ENCODE results near the gene AHDC1. TPM values are rescaled to one million over a fixed set of nuclear protein-coding genes. Genes with fewer than 3 reads are reported as not detected.
A peak's percentile ranks its signal among the peaks of the same experiment; 100 is the strongest.

The AHDC1 gene
- total RNA-seq, 2 donors from 2014 or later, result 27.1 to 83.7 TPM

DNA sequence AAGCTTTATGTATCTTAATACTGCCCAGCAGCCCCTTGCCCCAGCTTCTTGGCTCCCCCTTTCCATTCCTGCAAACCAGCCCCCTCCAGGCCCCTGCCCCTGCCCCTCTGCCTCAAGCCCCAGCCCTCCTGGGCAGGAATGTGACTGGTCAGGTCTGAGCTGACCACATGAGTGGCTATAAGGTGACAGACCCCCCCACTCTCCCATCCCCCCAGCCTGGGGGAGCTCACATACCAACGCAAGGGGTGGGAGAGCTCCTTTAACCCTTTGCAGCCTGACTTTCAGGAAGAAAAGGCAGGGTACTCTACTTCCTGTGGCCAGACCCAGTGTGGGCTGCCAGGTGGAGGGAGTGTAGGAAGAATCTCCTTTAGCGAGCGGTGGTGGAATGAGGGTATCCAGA is 33.2 kb downstream of the AHDC1 start:
- Histone ChIP-seq H3K4me3 (no peak overlapping the region), H3K36me3 (no peaks in the 10 kb centered on the region), H3K27me3 (replicated peaks; ENCODE audit: insufficient read depth) (no peaks in the 10 kb centered on the region), H3K27ac (peak overlapping the region; percentile 86 to 91), H3K9me3 (no peaks in the 10 kb centered on the region), H3K4me1 (replicated peaks) (peaks cover 35% of the 10 kb centered on the region)
- no peak for TF ChIP-seq POLR2AphosphoS5 (IDR thresholded peaks at IDR 0.05)
- TF ChIP-seq POLR2A (IDR thresholded peaks at IDR 0.05), result no peak
- TF ChIP-seq, protein P1, sequence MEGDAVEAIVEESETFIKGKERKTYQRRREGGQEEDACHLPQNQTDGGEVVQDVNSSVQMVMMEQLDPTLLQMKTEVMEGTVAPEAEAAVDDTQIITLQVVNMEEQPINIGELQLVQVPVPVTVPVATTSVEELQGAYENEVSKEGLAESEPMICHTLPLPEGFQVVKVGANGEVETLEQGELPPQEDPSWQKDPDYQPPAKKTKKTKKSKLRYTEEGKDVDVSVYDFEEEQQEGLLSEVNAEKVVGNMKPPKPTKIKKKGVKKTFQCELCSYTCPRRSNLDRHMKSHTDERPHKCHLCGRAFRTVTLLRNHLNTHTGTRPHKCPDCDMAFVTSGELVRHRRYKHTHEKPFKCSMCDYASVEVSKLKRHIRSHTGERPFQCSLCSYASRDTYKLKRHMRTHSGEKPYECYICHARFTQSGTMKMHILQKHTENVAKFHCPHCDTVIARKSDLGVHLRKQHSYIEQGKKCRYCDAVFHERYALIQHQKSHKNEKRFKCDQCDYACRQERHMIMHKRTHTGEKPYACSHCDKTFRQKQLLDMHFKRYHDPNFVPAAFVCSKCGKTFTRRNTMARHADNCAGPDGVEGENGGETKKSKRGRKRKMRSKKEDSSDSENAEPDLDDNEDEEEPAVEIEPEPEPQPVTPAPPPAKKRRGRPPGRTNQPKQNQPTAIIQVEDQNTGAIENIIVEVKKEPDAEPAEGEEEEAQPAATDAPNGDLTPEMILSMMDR (IDR thresholded peaks at IDR 0.05), result no peak
- WGBS, result 35% methylated on average over 3 of the region's 3 CpGs
- intact Hi-C loops (cut with DNase I), result no loop called here
- DNase-seq (ENCODE audit: low spot score), result no peak

DNA sequence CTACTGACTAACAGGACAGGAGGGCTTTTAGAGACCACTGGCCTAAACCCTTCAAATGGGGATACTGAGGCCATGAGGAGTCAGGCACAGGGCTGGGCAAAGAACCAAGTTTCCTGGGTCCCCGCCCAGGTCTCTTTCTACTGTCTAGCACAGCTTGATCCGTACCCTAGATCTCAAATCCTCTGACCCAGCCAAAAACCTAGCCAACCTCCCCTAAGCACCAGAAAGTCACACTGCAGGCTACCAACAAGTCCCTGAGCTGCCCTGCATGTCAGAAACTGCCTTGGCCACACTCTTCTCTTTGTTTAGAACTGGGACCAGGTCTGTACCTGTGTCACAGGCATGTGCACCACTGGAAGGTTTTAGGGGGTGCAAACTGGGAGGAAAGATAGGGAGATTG is 33.6 kb downstream of the AHDC1 start:
- Histone ChIP-seq H3K4me1 (replicated peaks) (peaks cover 37% of the 10 kb centered on the region), H3K27ac (peak overlapping the region; percentile 86 to 91), H3K36me3 (no peaks in the 10 kb centered on the region), H3K27me3 (replicated peaks; ENCODE audit: insufficient read depth) (no peaks in the 10 kb centered on the region), H3K9me3 (no peaks in the 10 kb centered on the region), H3K4me3 (no peak overlapping the region)
- 12% methylated on average over 2 of the region's 2 CpGs for WGBS
- intact Hi-C loops (cut with DNase I), result no loop called here
- TF ChIP-seq POLR2AphosphoS5 (IDR thresholded peaks at IDR 0.05) (peak; percentile 9), POLR2A (IDR thresholded peaks at IDR 0.05) (no peak)
- TF ChIP-seq, protein P1 (IDR thresholded peaks at IDR 0.05), result no peak
- DNase-seq (ENCODE audit: low spot score), result no peak

DNA sequence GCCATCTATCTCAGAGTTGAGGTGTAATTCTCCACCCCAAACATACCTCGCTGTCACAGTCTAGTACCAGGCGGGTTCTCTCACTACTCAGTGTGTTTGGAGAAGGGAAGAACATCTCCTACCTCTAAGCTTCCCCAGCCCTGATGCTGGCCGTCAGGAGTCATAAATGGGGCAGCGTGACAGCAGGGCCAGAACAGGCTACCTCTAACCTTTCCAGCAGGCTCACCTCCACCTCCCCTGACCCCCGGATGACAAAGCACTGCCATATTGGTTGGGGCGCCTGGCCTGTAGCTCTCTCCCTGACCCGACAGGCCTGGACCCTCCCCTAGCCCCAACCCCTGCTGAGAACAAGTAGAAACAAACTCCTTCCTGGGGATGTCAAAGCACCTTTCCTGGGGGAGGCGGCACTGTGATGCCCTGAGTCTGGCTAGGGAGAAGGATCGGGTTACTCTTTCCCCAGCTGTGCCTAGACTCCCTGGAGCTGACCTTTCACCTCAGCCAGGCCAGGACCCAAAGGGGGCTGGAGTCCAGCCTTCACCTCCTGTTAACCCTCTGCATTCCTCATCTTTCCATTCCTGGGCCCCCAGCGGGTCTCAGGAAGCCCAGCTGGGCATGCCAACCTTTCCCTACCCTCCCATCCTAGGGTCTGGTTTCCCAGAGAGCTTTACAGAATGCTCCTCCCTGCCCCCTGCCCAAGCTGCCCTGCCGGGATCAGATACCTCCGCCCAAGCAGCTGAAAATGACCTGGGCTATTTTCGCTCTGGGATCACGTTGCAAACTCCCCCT is 34.2 kb downstream of the AHDC1 start:
- peaks cover 37% of the 10 kb centered on the region for H3K4me1 ChIP-seq (replicated peaks)
- no peak overlapping the region for H3K4me3 ChIP-seq
- TF ChIP-seq POLR2AphosphoS5 (IDR thresholded peaks at IDR 0.05) (no peak), POLR2A (IDR thresholded peaks at IDR 0.05) (no peak)
- 49% methylated on average over 14 of the region's 14 CpGs for WGBS
- H3K27me3 ChIP-seq (replicated peaks; ENCODE audit: insufficient read depth), result no peaks in the 10 kb centered on the region
- DNase-seq (ENCODE audit: low spot score), result no peak
- no peaks in the 10 kb centered on the region for H3K36me3 ChIP-seq
- no peaks in the 10 kb centered on the region for H3K9me3 ChIP-seq
- H3K27ac ChIP-seq, result peak overlapping the region; percentile 86 to 91
- intact Hi-C loops (cut with DNase I), result loop anchor here (2.0 to 5.0 kb wide), 2 partner anchors 33 to 42 kb away; no protein-coding TSS in a partner anchor

DNA sequence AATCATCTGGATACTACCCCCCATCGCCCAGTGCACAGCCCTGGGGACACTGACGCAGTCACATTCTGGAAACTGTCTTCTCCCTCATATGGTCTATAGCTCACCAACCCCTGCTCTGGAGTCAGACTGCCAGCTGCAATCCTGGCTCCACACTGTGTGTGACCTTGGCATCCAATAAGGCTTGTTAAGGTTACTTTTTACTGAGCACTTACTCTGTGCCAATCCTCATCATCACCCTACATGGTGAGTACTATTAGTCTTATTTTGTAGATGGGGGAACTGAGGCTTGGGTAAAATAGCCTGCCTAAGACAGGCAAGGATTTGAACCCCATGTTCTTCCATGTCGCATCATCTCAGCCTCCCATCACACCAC is 34.9 kb downstream of the AHDC1 start:
- H3K4me3 ChIP-seq, result peak overlapping the region in 1 of 2 donors; percentile 30
- DNase-seq (ENCODE audit: low spot score), result no peak
- 49% methylated on average over 3 of the region's 3 CpGs for WGBS
- TF ChIP-seq POLR2A (IDR thresholded peaks at IDR 0.05) (no peak), POLR2AphosphoS5 (IDR thresholded peaks at IDR 0.05) (no peak)
- TF ChIP-seq, protein P1 (IDR thresholded peaks at IDR 0.05), result no peak
- peak overlapping the region; percentile 86 to 91 for H3K27ac ChIP-seq
- intact Hi-C loops (cut with DNase I), result loop anchor here (2.0 to 5.0 kb wide), 2 partner anchors 34 to 42 kb away; no protein-coding TSS in a partner anchor
- H3K9me3 ChIP-seq, result no peaks in the 10 kb centered on the region
- H3K27me3 ChIP-seq (replicated peaks; ENCODE audit: insufficient read depth), result no peaks in the 10 kb centered on the region
- H3K4me1 ChIP-seq (replicated peaks), result peaks cover 34% of the 10 kb centered on the region
- H3K36me3 ChIP-seq, result no peaks in the 10 kb centered on the region

DNA sequence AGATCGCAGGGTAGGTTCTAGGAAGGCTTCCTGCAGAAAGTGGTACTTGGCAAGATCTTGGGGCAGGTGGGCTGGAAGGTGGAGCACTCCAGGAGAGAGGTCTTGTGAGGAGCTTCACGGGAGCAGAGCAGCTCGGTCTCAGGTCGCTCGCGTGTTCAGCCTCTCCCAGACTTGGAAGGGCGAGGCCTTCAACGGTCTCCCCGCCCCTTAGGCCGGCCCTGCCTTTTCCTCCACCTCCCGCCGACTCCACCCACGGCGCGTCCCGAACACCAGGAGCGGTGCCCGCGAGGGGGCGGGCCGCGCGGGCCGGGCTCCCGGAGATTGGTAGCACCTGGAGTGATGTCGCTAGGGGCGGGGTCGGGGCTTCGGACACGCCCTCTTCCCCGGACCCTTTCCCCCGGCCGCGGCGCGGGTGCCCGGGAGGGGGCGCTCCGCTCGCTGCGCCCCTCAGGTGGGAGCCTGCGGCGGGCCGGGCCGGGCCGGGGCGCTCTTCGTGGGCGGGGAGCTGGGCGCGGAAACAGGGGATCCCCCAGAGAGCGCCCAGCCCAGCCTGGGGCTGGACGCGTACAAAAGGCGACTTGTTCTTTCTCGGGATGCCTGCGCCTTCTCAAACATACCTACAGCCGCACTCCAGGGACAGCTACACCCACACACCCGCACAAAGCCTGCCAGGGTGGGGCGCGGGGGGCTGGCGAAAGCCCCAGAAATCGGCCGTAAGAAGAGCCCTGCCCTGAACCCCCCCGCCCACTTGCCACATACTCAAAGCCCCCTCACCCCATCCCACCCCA is 35.5 kb downstream of the AHDC1 start:
- Histone ChIP-seq H3K9me3 (no peaks in the 10 kb centered on the region), H3K27ac (peak overlapping the region; percentile 86 to 91), H3K36me3 (no peaks in the 10 kb centered on the region), H3K4me3 (peak overlapping the region; percentile 27 to 30), H3K27me3 (replicated peaks; ENCODE audit: insufficient read depth) (no peaks in the 10 kb centered on the region), H3K4me1 (replicated peaks) (peaks cover 39% of the 10 kb centered on the region)
- under 1% methylated on average over 63 of the region's 65 CpGs for WGBS
- TF ChIP-seq POLR2A (IDR thresholded peaks at IDR 0.05) (peak; percentile 91), POLR2AphosphoS5 (IDR thresholded peaks at IDR 0.05) (peak; percentile 97)
- TF ChIP-seq, protein P1 (IDR thresholded peaks at IDR 0.05), result peak; percentile 89 to 96 (median 94)
- DNase-seq (ENCODE audit: low spot score), result peak; percentile 97
- intact Hi-C loops (cut with DNase I), result loop anchor here (2.0 to 5.0 kb wide), 2 partner anchors 34 to 41 kb away; no protein-coding TSS in a partner anchor

Data from prostate gland (tissue), 2 donors.